Osteocyte (in vitro differentiated cells): ENCODE measurements around the gene DNM1. TPM values are rescaled to one million over a fixed set of nuclear protein-coding genes. Genes with fewer than 3 reads are reported as not detected.

Experiments
- DNase-seq: peaks from one replicate; pipeline ENCODE4 v3.0.0; 2021; ENCODE audit warnings: mixed read lengths; ENCODE audit not compliant: unreplicated experiment; ENCODE audit errors: extremely low spot score
- H3K27ac Mint-ChIP-seq: one replicate; pipeline ENCODE4 v1.8.0; 2021; ENCODE audit warnings: mild to moderate bottlenecking, mixed read lengths; ENCODE audit not compliant: unreplicated experiment
- H3K27me3 Mint-ChIP-seq: one replicate; pipeline ENCODE4 v1.8.0; 2021; ENCODE audit warnings: mixed read lengths; ENCODE audit not compliant: unreplicated experiment
- H3K36me3 Mint-ChIP-seq: one replicate; pipeline ENCODE4 v1.8.0; 2021; ENCODE audit warnings: mixed read lengths; ENCODE audit not compliant: unreplicated experiment
- H3K4me1 Mint-ChIP-seq: one replicate; pipeline ENCODE4 v1.8.0; 2021; ENCODE audit warnings: mixed read lengths; ENCODE audit not compliant: unreplicated experiment
- H3K4me3 Mint-ChIP-seq: one replicate; pipeline ENCODE4 v1.8.0; 2021; ENCODE audit warnings: mild to moderate bottlenecking, moderate library complexity, mixed read lengths; ENCODE audit not compliant: unreplicated experiment
- H3K9me3 Mint-ChIP-seq: one replicate; pipeline ENCODE4 v1.8.0; 2021; ENCODE audit warnings: mixed read lengths; ENCODE audit not compliant: unreplicated experiment
- CTCF ChIP-seq: fragments of 200-600 bp; sonication (generic); IDR thresholded peaks from 2 replicates; pipeline ENCODE4 v1.5.0; 2021; ENCODE audit warnings: antibody characterized with exemption, mild to moderate bottlenecking, moderate library complexity
- total RNA-seq: library from RNA; stranded (reverse); gene quantifications from 2 replicates; pipeline ENCODE4 v1.2.1, GENCODE V29; 2021

Gene DNM1
- total RNA-seq, 1 donor from 2014 or later = 45.4 TPM

GRCh38 chr9:128167209-128167608, 36.0 kb upstream of the DNM1 start:
- peak overlapping the region; percentile 2 for H3K27ac Mint-ChIP-seq
- no peak for DNase-seq
- peaks cover 35% of the 10 kb centered on the region for H3K36me3 Mint-ChIP-seq
- TF ChIP-seq CTCF = no peak
- no peak overlapping the region for H3K4me3 Mint-ChIP-seq
- H3K9me3 Mint-ChIP-seq = no peaks in the 10 kb centered on the region
- H3K4me1 Mint-ChIP-seq = peaks cover 1% of the 10 kb centered on the region
- no peaks in the 10 kb centered on the region for H3K27me3 Mint-ChIP-seq

GRCh38 chr9:128168731-128169308, 34.4 kb upstream of the DNM1 start:
- no peak overlapping the region for H3K4me3 Mint-ChIP-seq

GRCh38 chr9:128169492-128169891, 33.7 kb upstream of the DNM1 start:
- no peak overlapping the region for H3K4me3 Mint-ChIP-seq
- peaks cover 26% of the 10 kb centered on the region for H3K36me3 Mint-ChIP-seq
- H3K9me3 Mint-ChIP-seq = no peaks in the 10 kb centered on the region
- no peak for DNase-seq
- no peaks in the 10 kb centered on the region for H3K4me1 Mint-ChIP-seq
- TF ChIP-seq CTCF = no peak
- no peak overlapping the region for H3K27ac Mint-ChIP-seq
- no peaks in the 10 kb centered on the region for H3K27me3 Mint-ChIP-seq

More at GRCh38 chr9:128168731-128169308, 34.4 kb upstream of the DNM1 start:
- TF ChIP-seq CTCF = no peak
- H3K9me3 Mint-ChIP-seq = no peaks in the 10 kb centered on the region
- no peaks in the 10 kb centered on the region for H3K4me1 Mint-ChIP-seq
- DNase-seq = no peak
- H3K27me3 Mint-ChIP-seq = no peaks in the 10 kb centered on the region
- peaks cover 29% of the 10 kb centered on the region for H3K36me3 Mint-ChIP-seq
- no peak overlapping the region for H3K27ac Mint-ChIP-seq

GRCh38 chr9:128169925-128170324, 33.3 kb upstream of the DNM1 start:
- Mint-ChIP-seq H3K4me3 (no peak overlapping the region), H3K4me1 (no peaks in the 10 kb centered on the region), H3K27ac (no peak overlapping the region), H3K9me3 (no peaks in the 10 kb centered on the region), H3K27me3 (no peaks in the 10 kb centered on the region), H3K36me3 (peaks cover 25% of the 10 kb centered on the region)
- no peak for TF ChIP-seq CTCF
- DNase-seq = no peak

GRCh38 chr9:128174062-128174461, 29.1 kb upstream of the DNM1 start:
- H3K27me3 Mint-ChIP-seq = no peaks in the 10 kb centered on the region
- H3K27ac Mint-ChIP-seq = no peak overlapping the region
- no peaks in the 10 kb centered on the region for H3K9me3 Mint-ChIP-seq
- TF ChIP-seq CTCF = no peak
- H3K4me3 Mint-ChIP-seq = no peak overlapping the region
- no peaks in the 10 kb centered on the region for H3K4me1 Mint-ChIP-seq
- DNase-seq = no peak
- H3K36me3 Mint-ChIP-seq = peaks cover 23% of the 10 kb centered on the region
